Measurements from ENCODE around the gene CASP7.

The CASP7 gene

GRCh38 chr10:113746217-113746957, 66.7 kb downstream of the CASP7 start:
- DNase-seq (ENCODE audit: extremely low read depth, low read depth), result no peak
- TF ChIP-seq CTCF (IDR thresholded peaks at IDR 0.05; ENCODE audit: low read depth, low read length, missing control alignments), result no peak

GRCh38 chr10:113751181-113751732, 71.5 kb downstream of the CASP7 start, which contains the start of gene PLEKHS1:
Gene PLEKHS1 (plus strand): TSS chr10:113751682. CDS start chr10:113755278, 3,596 bp downstream.
- no peak for DNase-seq (ENCODE audit: extremely low read depth, low read depth)
- no peak within 1 kb of the TSS for H3K4me3 ChIP-seq (replicated peaks; ENCODE audit: low read depth, low read length)
- no peak for TF ChIP-seq CTCF (IDR thresholded peaks at IDR 0.05; ENCODE audit: low read depth, low read length, missing control alignments)

More at GRCh38 chr10:113746217-113746957, 66.7 kb downstream of the CASP7 start:
- H3K4me3 ChIP-seq (replicated peaks; ENCODE audit: low read depth, low read length), result no peak overlapping the region

GRCh38 chr10:113752553-113752952, 72.8 kb downstream of the CASP7 start:
- H3K4me3 ChIP-seq (replicated peaks; ENCODE audit: low read depth, low read length), result no peak overlapping the region
- no peak for DNase-seq (ENCODE audit: extremely low read depth, low read depth)
- TF ChIP-seq CTCF (IDR thresholded peaks at IDR 0.05; ENCODE audit: low read depth, low read length, missing control alignments), result no peak

- TF ChIP-seq CTCF (IDR thresholded peaks at IDR 0.05; ENCODE audit: low read depth, low read length, missing control alignments), result no peak
- no peak overlapping the region for H3K4me3 ChIP-seq (replicated peaks; ENCODE audit: low read depth, low read length)
- DNase-seq (ENCODE audit: extremely low read depth, low read depth), result no peak
These were observed 73.4 kb downstream of the CASP7 start for GRCh38 chr10:113753020-113753692.

- TF ChIP-seq CTCF (IDR thresholded peaks at IDR 0.05; ENCODE audit: low read depth, low read length, missing control alignments), result no peak
- H3K4me3 ChIP-seq (replicated peaks; ENCODE audit: low read depth, low read length), result no peak overlapping the region
- no peak for DNase-seq (ENCODE audit: extremely low read depth, low read depth)
These were observed 74.4 kb downstream of the CASP7 start for GRCh38 chr10:113754125-113754524.

- H3K4me3 ChIP-seq (replicated peaks; ENCODE audit: low read depth, low read length), result no peak overlapping the region
- no peak for DNase-seq (ENCODE audit: extremely low read depth, low read depth)
- no peak for TF ChIP-seq CTCF (IDR thresholded peaks at IDR 0.05; ENCODE audit: low read depth, low read length, missing control alignments)
These were observed 75.1 kb downstream of the CASP7 start for GRCh38 chr10:113754768-113755167.
